Uterus (tissue), 2 donors: ENCODE measurements around the gene PLEKHA1.

Experiments used
- CTCF ChIP-seq, 4 experiments: fragments of 200-600 bp in 2 of 4; fragments of 450-650 bp in 2 of 4; sonication (generic) in 2 of 4; IDR thresholded peaks; one replicate each; pipeline ENCODE4 v1.5.1; 2016 to 2019; ENCODE audit warnings: antibody characterized with exemption in 4 of 4, mild to moderate bottlenecking in 2 of 4, moderate library complexity in 1 of 4
- POLR2A ChIP-seq, 2 donors: fragments of 450-650 bp; IDR thresholded peaks; one replicate each; pipeline ENCODE4 v1.6.1; 2016; ENCODE audit warnings: antibody characterized with exemption in 2 of 2, mild to moderate bottlenecking in 1 of 2, moderate library complexity in 1 of 2

GRCh38 chr10:122477436-122477835 lies 102.9 kb downstream of the PLEKHA1 start:
- TF ChIP-seq POLR2A (IDR thresholded peaks at IDR 0.05) (no peak), CTCF (IDR thresholded peaks at IDR 0.05) (no peak)
